TTC549 (cell line): ENCODE results near the gene RFTN1.
A peak's percentile ranks its signal among the peaks of the same experiment; 100 is the strongest.

Experiments
- FAIRE-seq: peaks from 2 replicates; lab custom pipeline; 2012; peaks lifted over from hg19 to GRCh38; lab: Jason Lieb, UNC

The RFTN1 gene

DNA sequence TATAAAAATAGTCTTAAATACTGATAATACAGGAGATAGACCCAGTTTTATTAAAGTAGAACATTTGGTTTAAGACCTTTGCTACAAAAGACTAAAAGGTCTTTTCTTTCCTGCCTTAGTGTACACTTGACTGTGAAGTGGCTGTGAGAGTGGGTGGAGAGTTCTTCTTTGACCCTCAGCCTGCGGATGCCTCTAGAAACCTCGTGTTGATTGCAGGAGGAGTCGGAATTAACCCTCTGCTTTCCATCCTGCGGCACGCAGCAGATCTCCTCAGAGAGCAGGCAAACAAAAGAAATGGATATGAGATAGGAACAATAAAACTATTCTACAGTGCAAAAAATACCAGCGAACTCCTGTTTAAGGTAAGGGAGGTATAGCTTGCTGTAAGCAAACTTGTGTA, 212.0 kb downstream of the RFTN1 start:
- no peak for FAIRE-seq

DNA sequence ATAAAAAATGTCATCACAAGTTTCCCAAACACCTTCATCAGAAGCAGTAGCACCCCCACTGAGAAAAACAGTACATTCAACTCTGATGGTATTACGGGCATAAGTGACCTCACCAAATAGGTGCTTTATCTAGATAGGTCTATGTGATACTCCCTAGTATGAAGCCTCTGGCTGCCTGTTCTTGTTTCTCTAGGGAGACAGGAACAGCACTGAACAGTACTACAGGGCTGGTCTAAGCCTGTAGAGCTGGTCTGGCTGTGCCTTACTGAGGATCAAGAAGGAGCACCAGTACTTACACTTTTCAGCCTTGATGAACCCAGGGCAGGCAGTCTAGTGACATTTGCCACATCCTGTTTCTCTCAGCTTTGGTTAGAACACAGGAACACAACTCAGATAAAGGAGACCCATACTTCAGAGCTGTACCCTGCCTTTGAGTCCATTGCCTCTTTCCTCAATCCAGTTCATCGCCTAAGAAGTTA, 212.6 kb downstream of the RFTN1 start:
- FAIRE-seq: no peak

DNA sequence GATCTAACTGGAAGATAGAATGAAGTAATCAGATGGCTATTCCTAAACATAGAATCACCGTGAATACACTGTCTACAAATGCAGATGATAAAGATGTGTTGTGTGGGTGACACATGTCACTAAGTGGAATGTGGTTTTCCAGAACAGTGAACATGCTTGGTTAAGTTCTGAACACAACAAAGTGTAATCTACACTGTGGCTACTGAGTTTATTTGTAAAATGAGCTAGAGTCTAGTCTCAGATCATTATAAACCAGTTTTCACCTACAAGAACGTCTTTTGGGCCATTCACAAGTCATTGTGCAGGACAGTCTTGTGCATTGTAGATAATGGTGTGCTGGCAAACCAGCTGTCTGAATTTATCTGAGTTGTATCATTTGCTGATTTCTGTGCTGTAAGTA, 213.2 kb downstream of the RFTN1 start:
- FAIRE-seq: no peak

DNA sequence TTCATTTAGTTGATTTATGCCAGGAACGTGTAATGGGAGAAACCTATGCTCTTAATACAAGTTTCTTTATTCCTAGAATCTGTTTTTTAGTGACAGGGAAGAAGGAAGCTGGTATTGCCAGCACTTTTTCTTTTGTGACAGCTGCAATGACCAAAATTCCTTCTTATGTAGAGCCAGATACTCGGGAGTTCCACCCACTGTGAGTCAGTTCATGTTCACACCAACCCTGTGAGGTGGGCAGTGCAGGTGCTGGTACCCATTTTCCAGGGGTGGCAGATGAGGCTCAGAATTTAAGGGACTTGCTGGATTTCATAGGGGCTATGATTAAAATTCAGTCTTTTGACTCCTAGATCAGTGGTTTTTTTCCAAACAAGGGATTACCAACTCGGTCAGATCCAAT, 213.8 kb downstream of the RFTN1 start:
- no peak for FAIRE-seq

DNA sequence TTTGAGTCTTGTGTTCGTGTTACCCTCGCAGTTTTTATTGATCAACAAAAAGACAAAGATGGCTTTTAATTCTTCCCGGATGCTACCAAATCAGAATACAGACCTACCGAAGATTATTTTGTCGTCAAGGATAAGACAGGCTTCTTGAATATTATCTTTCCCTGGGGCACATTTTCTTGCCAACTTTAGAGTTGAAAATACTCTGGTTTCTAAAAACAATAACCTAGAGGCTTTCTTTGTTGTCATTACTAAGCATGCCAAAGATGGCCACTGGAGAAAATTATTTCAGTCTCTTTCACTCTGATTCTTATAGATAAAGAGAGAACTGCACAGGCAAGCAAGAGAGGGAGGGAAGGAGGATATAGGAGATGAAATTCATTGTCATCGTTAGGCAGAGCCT, 214.6 kb downstream of the RFTN1 start:
- FAIRE-seq: no peak

GRCh38 chr3:16297997-16298885, 215.3 kb downstream of the RFTN1 start:
- no peak for FAIRE-seq

GRCh38 chr3:16295298-16295890, 218.1 kb downstream of the RFTN1 start:
- no peak for FAIRE-seq

GRCh38 chr3:16294844-16295243, 218.7 kb downstream of the RFTN1 start:
- FAIRE-seq: no peak

- no peak for FAIRE-seq
These were observed 222.7 kb downstream of the RFTN1 start for GRCh38 chr3:16290827-16291196.

GRCh38 chr3:16290007-16290826, 223.3 kb downstream of the RFTN1 start:
- peak; percentile 84 for FAIRE-seq

DNA sequence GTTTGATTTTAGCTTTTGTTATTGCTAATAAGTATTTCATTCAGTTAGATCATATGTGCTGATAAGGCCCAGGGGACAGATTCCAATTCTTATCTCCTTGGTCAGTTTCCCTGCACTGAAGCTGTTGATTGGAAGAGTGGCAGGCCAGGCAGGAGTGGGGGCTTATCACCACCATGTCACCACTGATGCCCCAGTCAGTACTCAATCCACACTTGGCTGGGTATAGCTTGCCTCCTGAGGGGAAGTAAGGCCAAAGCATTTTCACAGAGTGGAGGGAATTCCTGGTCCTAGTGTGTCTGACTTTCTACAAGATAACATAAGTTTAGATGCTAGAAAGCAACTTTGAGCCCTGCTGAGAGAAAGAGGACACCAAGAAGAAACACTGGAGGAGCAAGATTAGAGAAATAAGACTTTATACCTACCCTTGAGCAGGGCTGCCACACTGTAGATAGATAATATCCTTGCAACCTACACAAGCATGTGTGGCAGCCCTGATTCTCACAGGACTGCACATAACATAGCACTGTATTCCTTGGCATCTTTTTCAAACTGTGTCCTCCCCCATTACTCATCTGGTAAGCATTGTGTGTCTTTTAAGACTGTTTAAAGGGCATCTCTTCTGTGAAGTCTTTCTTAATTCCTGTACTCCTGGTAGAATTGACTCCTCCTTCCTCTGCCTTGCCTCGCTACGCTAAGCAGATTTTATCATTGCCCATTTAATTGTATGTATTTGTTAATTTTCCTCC, 224.2 kb downstream of the RFTN1 start:
- FAIRE-seq: no peak

- no peak for FAIRE-seq
These were observed 224.8 kb downstream of the RFTN1 start for GRCh38 chr3:16288664-16289063.

- FAIRE-seq: no peak
These were observed 226.6 kb downstream of the RFTN1 start for GRCh38 chr3:16286751-16287543.

DNA sequence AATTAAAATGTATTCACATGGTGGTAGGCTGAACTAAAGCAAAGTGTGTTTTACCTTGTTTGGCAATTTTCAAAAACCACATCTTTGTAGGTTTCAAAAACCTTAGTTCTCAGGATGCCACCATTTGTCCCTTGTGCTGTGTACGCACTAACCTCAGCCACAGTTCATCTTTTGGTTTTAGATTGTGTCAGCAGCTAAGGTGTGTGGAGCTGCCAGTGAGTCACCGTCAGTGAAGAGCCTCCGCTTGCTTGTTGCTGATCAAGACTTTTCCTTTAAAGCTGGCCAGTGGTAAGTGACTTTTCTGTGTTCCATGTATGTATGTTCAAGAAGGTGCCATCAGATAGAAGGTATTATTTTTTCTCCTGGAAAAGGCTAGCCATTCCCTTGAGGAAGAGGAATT, 227.3 kb downstream of the RFTN1 start:
- no peak for FAIRE-seq

DNA sequence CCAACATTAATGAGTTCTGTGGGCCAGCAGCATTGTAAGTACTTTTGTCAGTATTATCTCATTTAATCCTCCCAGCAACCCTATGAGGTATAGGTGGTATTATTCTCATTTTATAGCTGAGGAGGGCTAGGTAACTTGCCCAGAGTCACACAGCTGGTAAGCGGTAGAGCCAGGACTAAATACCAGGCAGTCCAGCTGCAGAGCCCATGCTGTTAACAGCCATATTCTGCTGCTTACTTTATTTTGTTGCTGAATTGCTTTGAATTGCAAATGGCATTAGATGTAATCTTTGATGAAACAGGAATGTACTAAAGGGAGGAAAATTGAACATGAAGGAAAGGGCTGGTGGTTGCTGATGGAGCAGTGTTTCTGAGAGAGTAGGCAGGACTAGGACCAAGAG, 228.9 kb downstream of the RFTN1 start:
- FAIRE-seq: no peak

- no peak for FAIRE-seq
These were observed 232.8 kb downstream of the RFTN1 start for GRCh38 chr3:16280671-16281070.

GRCh38 chr3:16279010-16279801, 234.3 kb downstream of the RFTN1 start:
- no peak for FAIRE-seq

DNA sequence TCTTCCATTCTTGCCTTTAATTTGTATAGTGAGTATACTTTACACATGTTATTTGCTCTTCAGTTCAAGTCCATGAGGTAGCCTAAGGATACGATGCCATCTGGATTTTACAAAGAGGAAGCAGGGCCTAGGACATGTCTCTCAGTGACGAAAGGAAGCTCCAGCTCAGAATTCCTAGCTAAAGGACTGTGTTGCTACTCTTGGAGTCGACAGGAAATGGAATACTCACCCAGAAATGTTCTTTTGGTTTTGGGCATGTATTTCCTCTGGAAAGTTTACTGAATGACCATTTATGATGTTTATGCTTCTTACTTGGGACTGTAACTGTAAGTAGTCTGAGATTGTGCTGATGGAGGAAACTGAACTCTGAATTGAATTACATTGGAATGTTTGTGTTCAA, 236.0 kb downstream of the RFTN1 start:
- FAIRE-seq: no peak

DNA sequence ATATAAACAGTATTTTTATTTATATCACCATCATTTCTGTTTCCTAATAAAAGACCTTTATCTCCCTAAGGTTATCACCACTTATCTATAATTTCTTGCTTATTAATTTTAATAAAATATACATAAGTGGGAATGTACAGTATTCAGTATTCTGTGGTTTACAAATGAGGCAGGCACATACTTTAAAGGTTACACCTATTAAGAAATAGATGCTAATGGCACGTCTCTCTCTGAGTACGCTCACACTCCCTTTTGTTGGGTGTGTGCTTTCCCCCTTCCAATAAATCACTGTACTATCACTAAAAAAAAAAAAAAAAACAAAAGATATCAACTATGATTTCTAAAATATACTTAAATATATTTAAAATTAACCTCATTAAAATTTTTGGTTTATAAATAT, 239.6 kb downstream of the RFTN1 start:
- no peak for FAIRE-seq

DNA sequence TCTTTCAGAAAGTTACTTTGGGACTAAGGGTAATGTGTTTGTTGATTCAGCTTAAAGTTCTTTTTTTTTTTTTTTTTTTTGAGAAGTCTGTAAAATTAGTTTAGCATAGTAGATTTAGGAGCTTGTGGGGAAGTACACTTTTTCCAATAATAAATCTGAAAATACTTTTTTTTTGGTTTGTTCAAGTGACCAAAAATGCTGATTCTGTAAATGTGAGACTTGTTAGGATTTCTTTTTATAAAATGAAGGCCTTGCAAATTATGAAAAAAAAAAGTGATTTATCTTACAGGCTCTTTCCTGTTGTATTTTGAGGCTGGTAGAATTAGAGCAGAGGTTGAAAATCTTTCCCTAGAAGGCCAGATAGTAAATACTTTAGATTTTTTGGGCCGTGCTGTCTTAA, 240.9 kb downstream of the RFTN1 start:
- FAIRE-seq: no peak

DNA sequence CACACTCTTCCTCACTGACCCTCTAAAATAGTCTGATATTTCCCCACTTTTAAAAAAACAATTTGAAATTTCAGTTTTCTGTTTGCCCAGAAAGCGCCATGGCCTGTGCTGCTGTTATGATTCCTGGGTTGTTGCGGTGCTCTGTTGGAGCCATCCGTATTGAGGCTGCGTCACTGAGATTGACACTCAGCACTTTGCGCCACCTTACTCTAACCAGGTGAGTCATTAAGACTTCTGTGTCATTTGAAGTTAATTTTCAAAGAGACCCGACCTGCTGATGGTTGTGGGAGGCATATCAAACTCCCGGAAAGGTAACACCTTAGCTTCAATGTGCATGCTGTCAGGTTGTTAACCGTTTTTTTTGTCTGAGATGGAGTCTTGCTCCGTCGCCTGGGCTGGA, 242.6 kb downstream of the RFTN1 start:
- FAIRE-seq: no peak
